ENCODE results near the gene TMEM240. TPM values are rescaled to one million over a fixed set of nuclear protein-coding genes. Genes with fewer than 3 reads are reported as not detected.
"Not testable (repeated sequence)": the region's sequence is repeated elsewhere in the genome, so short reads cannot be mapped to it uniquely, and the experiment has no call there.

The TMEM240 gene
- total RNA-seq, 2 donors from 2014 or later: 0.77 to 0.91 TPM

DNA sequence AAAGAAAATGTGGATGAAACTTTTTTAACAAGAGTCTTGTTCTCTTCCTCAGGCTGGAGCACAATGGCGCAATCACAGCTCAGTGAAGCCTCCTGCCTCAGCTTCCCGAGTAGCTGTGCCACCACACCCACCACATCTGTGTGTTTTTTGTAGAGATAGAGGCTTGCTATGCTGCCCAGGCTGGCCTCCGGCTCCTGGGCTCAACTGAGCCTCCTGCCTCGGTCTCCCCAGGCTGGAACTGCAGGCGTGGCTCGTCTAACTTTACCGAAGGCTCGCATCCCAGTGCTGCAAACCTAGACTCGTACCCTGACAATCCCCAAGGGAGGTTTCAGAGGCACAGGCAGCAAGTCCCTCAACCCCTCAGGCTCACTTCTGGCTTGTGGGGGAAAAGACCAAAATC lies 19.8 kb upstream of the TMEM240 start:
- Histone ChIP-seq H3K9me3 (no peaks in the 10 kb centered on the region), H3K27me3 (no peaks in the 10 kb centered on the region), H3K27ac (no peak overlapping the region), H3K4me1 (no peaks in the 10 kb centered on the region), H3K9ac (ENCODE audit: low read depth in 2 of 2, low read length in 2 of 2) (no peak overlapping the region), H3K4me3 (no peak overlapping the region), H3K36me3 (peaks cover 13% of the 10 kb centered on the region)
- no peak for DNase-seq
- intact Hi-C loops (cut with DNase I): no loop called here
- TF ChIP-seq, protein P1, sequence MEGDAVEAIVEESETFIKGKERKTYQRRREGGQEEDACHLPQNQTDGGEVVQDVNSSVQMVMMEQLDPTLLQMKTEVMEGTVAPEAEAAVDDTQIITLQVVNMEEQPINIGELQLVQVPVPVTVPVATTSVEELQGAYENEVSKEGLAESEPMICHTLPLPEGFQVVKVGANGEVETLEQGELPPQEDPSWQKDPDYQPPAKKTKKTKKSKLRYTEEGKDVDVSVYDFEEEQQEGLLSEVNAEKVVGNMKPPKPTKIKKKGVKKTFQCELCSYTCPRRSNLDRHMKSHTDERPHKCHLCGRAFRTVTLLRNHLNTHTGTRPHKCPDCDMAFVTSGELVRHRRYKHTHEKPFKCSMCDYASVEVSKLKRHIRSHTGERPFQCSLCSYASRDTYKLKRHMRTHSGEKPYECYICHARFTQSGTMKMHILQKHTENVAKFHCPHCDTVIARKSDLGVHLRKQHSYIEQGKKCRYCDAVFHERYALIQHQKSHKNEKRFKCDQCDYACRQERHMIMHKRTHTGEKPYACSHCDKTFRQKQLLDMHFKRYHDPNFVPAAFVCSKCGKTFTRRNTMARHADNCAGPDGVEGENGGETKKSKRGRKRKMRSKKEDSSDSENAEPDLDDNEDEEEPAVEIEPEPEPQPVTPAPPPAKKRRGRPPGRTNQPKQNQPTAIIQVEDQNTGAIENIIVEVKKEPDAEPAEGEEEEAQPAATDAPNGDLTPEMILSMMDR (IDR thresholded peaks at IDR 0.05): no peak

DNA sequence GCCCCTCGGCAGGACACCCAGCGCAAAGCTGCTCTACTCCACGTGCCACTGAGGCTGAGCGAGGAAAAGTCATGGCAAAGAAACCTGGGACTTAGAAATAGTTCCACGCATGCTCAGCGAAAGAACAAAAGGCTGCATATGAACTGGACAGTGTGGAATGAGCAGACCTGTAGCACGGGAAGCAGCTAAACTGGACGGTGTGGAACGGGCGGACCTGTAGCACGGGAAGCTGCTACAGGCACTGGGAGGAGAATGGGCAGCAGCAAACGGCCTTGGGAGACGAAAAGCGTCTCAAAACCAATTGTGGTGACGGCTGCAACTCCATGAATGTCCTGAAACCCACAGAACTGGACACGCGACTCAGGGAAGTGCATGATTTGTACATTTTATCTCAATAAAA lies 18.6 kb upstream of the TMEM240 start:
- intact Hi-C loops (cut with DNase I): no loop called here
- no peak overlapping the region for H3K27ac ChIP-seq
- H3K4me1 ChIP-seq: no peaks in the 10 kb centered on the region
- no peak overlapping the region for H3K9ac ChIP-seq (ENCODE audit: low read depth in 2 of 2, low read length in 2 of 2)
- no peak overlapping the region for H3K4me3 ChIP-seq
- no peaks in the 10 kb centered on the region for H3K9me3 ChIP-seq
- TF ChIP-seq, protein P1 (IDR thresholded peaks at IDR 0.05): no peak
- H3K27me3 ChIP-seq: no peaks in the 10 kb centered on the region
- DNase-seq: no peak
- peaks cover 6% of the 10 kb centered on the region for H3K36me3 ChIP-seq

DNA sequence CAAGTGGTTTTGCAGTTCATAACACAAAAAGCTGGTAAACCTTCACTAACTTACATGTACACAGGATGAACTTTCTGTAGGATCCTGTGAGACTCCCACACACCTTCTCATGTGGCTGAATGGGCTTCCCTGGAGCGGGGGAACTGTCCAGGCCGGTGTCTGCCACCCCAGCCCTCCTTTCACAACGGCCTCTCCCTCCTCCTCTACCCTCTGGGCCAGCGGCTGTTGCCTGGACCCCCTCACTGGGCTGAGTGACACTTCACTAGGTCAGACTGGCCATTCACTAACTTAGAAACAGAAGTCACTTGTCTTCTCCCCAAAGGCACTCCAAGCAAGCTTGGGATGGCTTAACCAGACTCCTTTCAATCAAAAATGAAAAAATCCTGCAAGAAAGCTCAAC lies 18.2 kb upstream of the TMEM240 start:
- H3K27me3 ChIP-seq: no peaks in the 10 kb centered on the region
- H3K4me1 ChIP-seq: no peaks in the 10 kb centered on the region
- no peak overlapping the region for H3K27ac ChIP-seq
- H3K36me3 ChIP-seq: peaks cover 6% of the 10 kb centered on the region
- H3K4me3 ChIP-seq: no peak overlapping the region
- TF ChIP-seq, protein P1 (IDR thresholded peaks at IDR 0.05): no peak
- no peak overlapping the region for H3K9ac ChIP-seq (ENCODE audit: low read depth in 2 of 2, low read length in 2 of 2)
- intact Hi-C loops (cut with DNase I): no loop called here
- DNase-seq: no peak
- H3K9me3 ChIP-seq: no peaks in the 10 kb centered on the region

DNA sequence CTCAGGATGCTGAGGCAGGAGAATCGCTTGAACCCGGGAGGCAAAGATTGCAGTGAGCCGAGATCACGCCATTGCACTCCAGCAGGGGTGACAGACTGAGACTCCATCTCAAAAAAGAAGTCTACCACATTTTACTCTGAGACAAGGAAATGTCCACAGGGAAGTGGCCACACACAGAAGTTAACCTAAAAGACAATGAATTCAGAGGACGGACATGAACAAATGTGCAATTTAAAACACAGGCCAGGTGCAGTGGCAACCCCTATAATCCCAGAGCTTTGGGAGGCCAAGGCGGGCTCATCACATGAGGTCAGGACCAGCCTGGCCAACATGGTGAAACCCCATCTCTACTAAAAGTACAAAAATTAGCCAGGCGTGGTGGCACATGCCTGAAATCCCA lies 17.3 kb upstream of the TMEM240 start:
- intact Hi-C loops (cut with DNase I); H3K4me1 ChIP-seq; H3K4me3 ChIP-seq; H3K36me3 ChIP-seq; H3K9me3 ChIP-seq; H3K27me3 ChIP-seq; H3K9ac ChIP-seq (ENCODE audit: low read depth in 2 of 2, low read length in 2 of 2); DNase-seq; H3K27ac ChIP-seq: not testable (repeated sequence)

DNA sequence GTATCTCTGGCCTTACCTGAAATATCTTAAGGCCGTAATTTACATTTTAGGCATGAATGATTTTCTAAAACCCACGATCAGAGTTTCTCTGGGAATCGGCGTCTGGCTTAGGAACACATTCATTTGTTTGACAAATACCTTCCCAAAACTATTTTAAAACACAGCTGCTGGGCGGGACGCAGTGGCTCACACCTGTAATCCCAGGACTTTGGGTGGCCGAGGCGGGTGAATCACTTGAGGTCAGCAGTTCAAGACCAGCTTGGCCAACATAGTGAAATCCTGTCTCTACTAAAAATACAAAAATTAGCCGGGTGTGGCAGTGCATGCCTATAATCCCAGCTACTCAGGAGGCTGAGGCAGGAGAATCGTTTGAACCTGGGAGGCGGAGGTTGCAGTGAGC lies 16.5 kb upstream of the TMEM240 start:
- DNase-seq; intact Hi-C loops (cut with DNase I): not testable (repeated sequence)

DNA sequence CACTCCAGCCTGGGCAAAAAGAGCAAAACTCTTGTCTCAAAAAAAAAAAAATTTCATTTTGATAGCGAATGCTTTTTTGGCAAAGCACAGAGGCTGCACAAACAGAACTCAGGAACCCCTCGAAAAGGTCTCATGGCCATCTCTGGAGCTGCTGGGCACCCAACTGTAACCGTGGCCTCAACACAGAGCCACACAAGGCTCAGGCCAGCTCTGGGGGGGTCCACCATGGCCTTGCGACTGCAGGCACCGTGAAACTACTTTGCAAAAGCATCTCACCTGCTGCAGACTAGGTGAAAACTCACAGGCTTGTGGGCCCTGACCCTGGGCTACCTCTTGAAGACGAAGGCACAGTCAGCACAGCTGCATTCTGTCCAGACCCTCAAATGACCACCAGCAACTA lies 16.1 kb upstream of the TMEM240 start:
- Histone ChIP-seq H3K4me1 (no peaks in the 10 kb centered on the region), H3K4me3 (no peak overlapping the region), H3K9ac (ENCODE audit: low read depth in 2 of 2, low read length in 2 of 2) (no peak overlapping the region), H3K27ac (no peak overlapping the region), H3K27me3 (no peaks in the 10 kb centered on the region), H3K36me3 (no peaks in the 10 kb centered on the region), H3K9me3 (no peaks in the 10 kb centered on the region)
- TF ChIP-seq, protein P1 (IDR thresholded peaks at IDR 0.05): no peak
- DNase-seq: no peak
- intact Hi-C loops (cut with DNase I): no loop called here

More for the DNA sequence above, 16.5 kb upstream of the TMEM240 start:
- H3K27ac ChIP-seq; H3K9me3 ChIP-seq; H3K36me3 ChIP-seq; H3K4me1 ChIP-seq; H3K4me3 ChIP-seq; H3K9ac ChIP-seq (ENCODE audit: low read depth in 2 of 2, low read length in 2 of 2); H3K27me3 ChIP-seq: not testable (repeated sequence)
